Bronchial epithelial cell (primary cell): ENCODE measurements around the gene KRTAP19-5. TPM values are rescaled to one million over a fixed set of nuclear protein-coding genes. Genes with fewer than 3 reads are reported as not detected.
A peak's percentile ranks its signal among the peaks of the same experiment; 100 is the strongest.

Source experiments
- DNase-seq: peaks from one replicate; pipeline ENCODE4 v3.0.0-alpha.2; 2010; ENCODE audit warnings: low read depth
- FAIRE-seq: peaks from 2 replicates; lab custom pipeline; 2011; peaks lifted over from hg19 to GRCh38; lab: Jason Lieb, UNC
- H3K27me3 ChIP-seq: 2 replicates; pipeline ENCODE4 v1.5.1; 2011; ENCODE audit warnings: low read length; ENCODE audit not compliant: control insufficient read depth, insufficient read depth
- H3K36me3 ChIP-seq: 2 replicates; pipeline ENCODE4 v1.5.1; 2011; ENCODE audit warnings: low read length; ENCODE audit not compliant: control insufficient read depth, insufficient read depth
- H3K4me3 ChIP-seq: 2 replicates; pipeline ENCODE4 v1.5.1; 2011; ENCODE audit warnings: mild to moderate bottlenecking, low read depth, low read length, control low read depth
- total RNA-seq: library from RNA; depleted of rRNA; stranded (reverse); fragments of >200 nt; gene quantifications from 2 replicates; pipeline ENCODE4 v1.2.1, GENCODE V29; 2014
- TF ChIP-seq, protein P1 (sequence below): IDR thresholded peaks from 2 replicates; pipeline ENCODE4 v1.5.1; 2011; ENCODE audit warnings: mild to moderate bottlenecking, moderate library complexity, low read length, control low read depth, inconsistent platforms; ENCODE audit not compliant: insufficient read depth, severe bottlenecking

Gene KRTAP19-5
- total RNA-seq, 1 donor from 2014 or later: not detected

DNA sequence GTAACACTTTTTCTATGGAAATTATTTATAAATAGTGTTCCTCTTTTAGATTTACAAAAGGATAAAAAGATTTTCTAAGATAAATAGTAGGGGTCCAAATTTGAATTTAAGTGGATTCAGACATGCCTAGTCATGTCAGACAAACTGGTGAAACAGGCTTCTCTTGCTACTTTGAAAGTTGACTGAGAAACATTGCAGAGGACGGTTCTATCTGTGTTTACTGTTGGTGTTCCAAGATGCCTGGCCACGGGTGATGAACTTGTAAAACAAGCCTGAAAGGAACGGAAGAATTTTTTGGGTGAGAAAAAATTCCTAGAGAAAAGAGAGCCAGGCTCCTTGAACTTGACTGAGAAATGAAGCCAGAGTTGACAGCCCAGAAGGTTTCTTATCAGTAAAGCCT is 23.9 kb downstream of the KRTAP19-5 start:
- H3K4me3 ChIP-seq: no peak overlapping the region
- no peaks in the 10 kb centered on the region for H3K36me3 ChIP-seq
- H3K27me3 ChIP-seq: no peaks in the 10 kb centered on the region
- DNase-seq (peak; percentile 72), FAIRE-seq (no peak)
- TF ChIP-seq, protein P1, sequence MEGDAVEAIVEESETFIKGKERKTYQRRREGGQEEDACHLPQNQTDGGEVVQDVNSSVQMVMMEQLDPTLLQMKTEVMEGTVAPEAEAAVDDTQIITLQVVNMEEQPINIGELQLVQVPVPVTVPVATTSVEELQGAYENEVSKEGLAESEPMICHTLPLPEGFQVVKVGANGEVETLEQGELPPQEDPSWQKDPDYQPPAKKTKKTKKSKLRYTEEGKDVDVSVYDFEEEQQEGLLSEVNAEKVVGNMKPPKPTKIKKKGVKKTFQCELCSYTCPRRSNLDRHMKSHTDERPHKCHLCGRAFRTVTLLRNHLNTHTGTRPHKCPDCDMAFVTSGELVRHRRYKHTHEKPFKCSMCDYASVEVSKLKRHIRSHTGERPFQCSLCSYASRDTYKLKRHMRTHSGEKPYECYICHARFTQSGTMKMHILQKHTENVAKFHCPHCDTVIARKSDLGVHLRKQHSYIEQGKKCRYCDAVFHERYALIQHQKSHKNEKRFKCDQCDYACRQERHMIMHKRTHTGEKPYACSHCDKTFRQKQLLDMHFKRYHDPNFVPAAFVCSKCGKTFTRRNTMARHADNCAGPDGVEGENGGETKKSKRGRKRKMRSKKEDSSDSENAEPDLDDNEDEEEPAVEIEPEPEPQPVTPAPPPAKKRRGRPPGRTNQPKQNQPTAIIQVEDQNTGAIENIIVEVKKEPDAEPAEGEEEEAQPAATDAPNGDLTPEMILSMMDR: no peak

DNA sequence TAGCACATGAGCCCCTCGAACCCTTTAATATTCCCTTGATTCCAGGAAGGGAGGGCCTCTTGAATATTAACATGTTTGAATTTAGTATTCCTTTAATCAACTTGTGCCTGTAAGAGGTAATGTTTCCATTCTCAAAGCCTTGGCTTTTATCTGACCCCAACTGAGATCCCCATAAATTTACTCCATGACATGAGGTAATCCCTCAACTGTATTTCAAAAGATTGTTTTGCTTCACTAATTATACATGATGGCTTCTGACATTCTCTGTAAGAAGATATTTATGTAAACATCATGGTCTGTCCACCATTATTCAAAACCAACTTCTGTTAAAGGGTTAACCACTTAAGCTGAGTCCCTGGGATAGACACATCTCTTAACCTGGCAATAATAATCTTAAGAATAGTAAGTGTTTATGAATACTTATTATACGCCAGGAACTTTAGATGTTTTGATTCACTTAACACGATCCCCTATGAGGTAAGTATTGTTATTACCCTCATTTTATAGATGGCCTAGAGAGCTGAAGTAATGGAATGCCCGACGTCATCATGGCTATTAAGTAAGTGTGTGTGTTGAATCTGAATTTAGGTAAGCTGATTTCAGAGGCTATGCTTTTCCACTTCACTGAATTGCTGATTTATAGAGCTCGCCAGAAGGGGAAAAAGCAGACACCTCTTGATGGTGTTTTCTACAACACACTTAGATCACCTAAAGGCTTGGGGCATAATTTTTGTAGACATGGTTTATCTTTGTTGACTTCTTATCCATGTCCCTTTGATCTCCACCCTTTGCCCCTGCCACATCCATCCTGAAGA is 32.8 kb downstream of the KRTAP19-5 start:
- no peaks in the 10 kb centered on the region for H3K36me3 ChIP-seq
- no peaks in the 10 kb centered on the region for H3K27me3 ChIP-seq
- H3K4me3 ChIP-seq: no peak overlapping the region
- DNase-seq (no peak), FAIRE-seq (no peak)
- TF ChIP-seq, protein P1: no peak

DNA sequence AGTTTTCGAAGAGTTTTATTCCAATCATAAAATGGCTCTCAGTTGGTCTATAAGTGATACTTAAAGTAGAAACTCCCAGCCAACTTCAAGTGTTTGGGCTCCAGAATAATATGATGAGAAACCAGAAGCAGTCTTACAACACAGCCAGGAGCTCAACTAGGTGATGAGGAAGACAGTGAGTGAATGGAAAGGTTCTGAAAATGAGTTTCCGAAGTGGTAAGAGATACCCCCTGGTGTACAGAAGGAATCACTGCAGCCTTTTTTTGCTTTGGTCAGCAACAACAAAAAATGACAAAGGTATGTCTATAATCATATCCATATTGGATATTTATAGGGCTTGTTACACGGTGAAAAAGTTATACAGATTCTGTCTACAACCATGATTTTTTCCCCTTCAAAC is 38.2 kb downstream of the KRTAP19-5 start:
- DNase-seq (peak; percentile 17), FAIRE-seq (no peak)
- Histone ChIP-seq H3K27me3 (no peaks in the 10 kb centered on the region), H3K36me3 (no peaks in the 10 kb centered on the region), H3K4me3 (no peak overlapping the region)
- TF ChIP-seq, protein P1: peak; percentile 51

Other genes starting within 250 kb of the KRTAP19-5 start
- gene KRTAP24-1, start 219.2 kb downstream of the KRTAP19-5 start, total RNA-seq: not detected in 2 replicates
- gene KRTAP25-1, start 212.6 kb downstream of the KRTAP19-5 start, total RNA-seq: not detected in 2 replicates
- gene KRTAP26-1, start 181.8 kb downstream of the KRTAP19-5 start, total RNA-seq: not detected in 2 replicates
- not detected in 2 replicates for gene KRTAP27-1, start 164.4 kb downstream of the KRTAP19-5 start, total RNA-seq
- gene KRTAP23-1, start 153.5 kb downstream of the KRTAP19-5 start, total RNA-seq: not detected in 2 replicates
- not detected in 2 replicates for gene KRTAP13-2, start 129.9 kb downstream of the KRTAP19-5 start, total RNA-seq
- gene KRTAP13-1, start 106.1 kb downstream of the KRTAP19-5 start, total RNA-seq: not detected in 2 replicates
- not detected in 2 replicates for gene KRTAP13-3, start 76.2 kb downstream of the KRTAP19-5 start, total RNA-seq
- not detected in 2 replicates for gene KRTAP13-4, start 71.9 kb downstream of the KRTAP19-5 start, total RNA-seq
- not detected in 2 replicates for gene KRTAP15-1, start 61.9 kb downstream of the KRTAP19-5 start, total RNA-seq
- not detected in 2 replicates for gene KRTAP19-1, start 21.8 kb downstream of the KRTAP19-5 start, total RNA-seq
- not detected in 2 replicates for gene KRTAP19-2, start 14.7 kb downstream of the KRTAP19-5 start, total RNA-seq
- not detected in 2 replicates for gene KRTAP19-3, start 10.1 kb downstream of the KRTAP19-5 start, total RNA-seq
- not detected in 2 replicates for gene KRTAP19-4, start 5.0 kb downstream of the KRTAP19-5 start, total RNA-seq
- gene KRTAP19-6, start 39.7 kb upstream of the KRTAP19-5 start, total RNA-seq: not detected in 2 replicates
- gene KRTAP19-7, start 59.2 kb upstream of the KRTAP19-5 start, total RNA-seq: not detected in 2 replicates
- gene KRTAP22-2, start 88.3 kb upstream of the KRTAP19-5 start, total RNA-seq: not detected in 2 replicates
- not detected in 2 replicates for gene KRTAP6-3, start 90.3 kb upstream of the KRTAP19-5 start, total RNA-seq
- gene KRTAP6-2, start 96.8 kb upstream of the KRTAP19-5 start, total RNA-seq: not detected in 2 replicates
- gene KRTAP22-1, start 98.9 kb upstream of the KRTAP19-5 start, total RNA-seq: not detected in 2 replicates
- not detected in 2 replicates for gene KRTAP6-1, start 111.8 kb upstream of the KRTAP19-5 start, total RNA-seq
- not detected in 2 replicates for gene KRTAP20-1, start 114.3 kb upstream of the KRTAP19-5 start, total RNA-seq
- not detected in 2 replicates for gene KRTAP20-4, start 118.5 kb upstream of the KRTAP19-5 start, total RNA-seq
- gene KRTAP20-2, start 133.1 kb upstream of the KRTAP19-5 start, total RNA-seq: not detected in 2 replicates
- gene KRTAP20-3, start 140.7 kb upstream of the KRTAP19-5 start, total RNA-seq: not detected in 2 replicates
- not detected in 2 replicates for gene KRTAP21-3, start 216.6 kb upstream of the KRTAP19-5 start, total RNA-seq
- not detected in 2 replicates for gene KRTAP21-2, start 245.1 kb upstream of the KRTAP19-5 start, total RNA-seq